Skeletal muscle tissue (tissue), 4 donors: Measurements from ENCODE around the gene IQSEC3. TPM values are rescaled to one million over a fixed set of nuclear protein-coding genes. Genes with fewer than 3 reads are reported as not detected.
"Not testable (repeated sequence)": the region's sequence is repeated elsewhere in the genome, so short reads cannot be mapped to it uniquely, and the experiment has no call there.

Experiments used
- H3K27ac ChIP-seq: one replicate; pipeline ENCODE4 v1.7.0; 2013; ENCODE audit warnings: mild to moderate bottlenecking, low read depth, low read length, inconsistent platforms
- H3K27me3 ChIP-seq, 3 donors: one replicate each; pipeline ENCODE4 v1.7.0; 2013; ENCODE audit warnings: low read length in 3 of 3; ENCODE audit not compliant: control insufficient read depth in 3 of 3, insufficient read depth in 3 of 3
- H3K36me3 ChIP-seq, 3 donors: one replicate each; pipeline ENCODE4 v1.7.0; 2013; ENCODE audit warnings: low read length in 3 of 3; ENCODE audit not compliant: control insufficient read depth in 3 of 3, insufficient read depth in 3 of 3
- H3K4me1 ChIP-seq, 3 donors: one replicate each; pipeline ENCODE4 v1.7.0; 2013; ENCODE audit warnings: low read length in 3 of 3, mild to moderate bottlenecking in 3 of 3; ENCODE audit not compliant: control insufficient read depth in 3 of 3, insufficient read depth in 3 of 3
- H3K4me3 ChIP-seq, 3 donors: one replicate each; pipeline ENCODE4 v1.7.0; 2013; ENCODE audit warnings: low read length in 3 of 3
- H3K9ac ChIP-seq, 3 donors: one replicate each; pipeline ENCODE4 v1.7.0; 2013; ENCODE audit warnings: low read length in 3 of 3, mild to moderate bottlenecking in 3 of 3, moderate library complexity in 2 of 3, low read depth in 1 of 3
- H3K9me3 ChIP-seq, 3 donors: one replicate each; pipeline ENCODE4 v1.7.0; 2013; ENCODE audit warnings: low read length in 3 of 3; ENCODE audit not compliant: control insufficient read depth in 3 of 3
- total RNA-seq: library from RNA; depleted of rRNA; stranded (reverse); fragments of >200 nt; gene quantifications from one replicate; pipeline ENCODE4 v1.2.3, GENCODE V29; 2014
- donor health status: Osteomylitis.

IQSEC3 gene
- total RNA-seq, 1 donor from 2014 or later: 1.0 TPM

DNA sequence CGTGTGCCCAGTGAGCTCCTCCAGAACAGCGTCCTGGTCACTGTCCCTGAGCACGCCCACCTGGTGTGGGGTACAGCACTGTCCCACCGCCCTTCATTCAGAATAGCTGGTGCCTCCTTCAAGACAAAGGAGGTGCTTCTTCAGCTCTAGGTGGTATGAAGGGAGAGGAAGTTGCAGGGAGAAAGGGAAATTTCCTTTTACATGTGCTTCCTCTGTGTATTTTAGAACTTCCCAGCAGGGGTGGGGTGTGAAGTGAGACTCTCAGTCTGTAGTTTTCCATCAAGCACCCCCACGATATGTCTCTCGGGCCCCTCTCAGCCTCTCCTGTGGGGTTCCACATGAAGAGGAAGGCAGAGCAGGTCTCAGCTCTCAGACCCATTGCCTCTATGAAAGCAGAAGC lies 148.5 kb downstream of the IQSEC3 start:
- Histone ChIP-seq H3K4me1 (peaks cover 6 to 12% (median 7%) of the 10 kb centered on the region in 3 donors), H3K36me3 (no peaks in the 10 kb centered on the region), H3K9me3 (no peaks in the 10 kb centered on the region), H3K9ac (no peak overlapping the region), H3K27me3 (peaks cover 20 to 27% (median 21%) of the 10 kb centered on the region in 3 donors), H3K4me3 (no peak overlapping the region), H3K27ac (no peak overlapping the region)

DNA sequence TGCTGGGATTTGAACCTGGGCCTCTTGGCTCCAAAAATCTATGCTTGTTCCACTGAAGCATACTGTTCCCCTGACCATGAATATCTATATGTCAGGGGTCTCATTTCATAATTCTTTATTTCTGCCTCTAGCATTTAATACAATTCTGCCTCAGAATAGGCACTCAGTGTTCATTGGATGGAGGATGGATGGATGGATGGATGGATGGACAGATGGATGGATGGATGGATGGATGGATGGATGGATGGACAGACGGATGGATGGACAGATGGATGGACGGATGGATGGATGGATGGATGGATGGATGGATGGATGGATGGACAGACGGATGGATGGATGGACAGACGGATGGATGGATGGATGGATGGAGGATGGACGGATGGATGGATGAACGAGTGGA lies 150.5 kb downstream of the IQSEC3 start:
- not testable (repeated sequence) for H3K36me3 ChIP-seq, H3K27ac ChIP-seq, H3K9me3 ChIP-seq, H3K4me3 ChIP-seq, H3K9ac ChIP-seq
- peaks cover 20 to 26% (median 21%) of the 10 kb centered on the region in 3 donors for H3K27me3 ChIP-seq
- peaks cover 7 to 12% (median 8%) of the 10 kb centered on the region in 3 donors for H3K4me1 ChIP-seq

DNA sequence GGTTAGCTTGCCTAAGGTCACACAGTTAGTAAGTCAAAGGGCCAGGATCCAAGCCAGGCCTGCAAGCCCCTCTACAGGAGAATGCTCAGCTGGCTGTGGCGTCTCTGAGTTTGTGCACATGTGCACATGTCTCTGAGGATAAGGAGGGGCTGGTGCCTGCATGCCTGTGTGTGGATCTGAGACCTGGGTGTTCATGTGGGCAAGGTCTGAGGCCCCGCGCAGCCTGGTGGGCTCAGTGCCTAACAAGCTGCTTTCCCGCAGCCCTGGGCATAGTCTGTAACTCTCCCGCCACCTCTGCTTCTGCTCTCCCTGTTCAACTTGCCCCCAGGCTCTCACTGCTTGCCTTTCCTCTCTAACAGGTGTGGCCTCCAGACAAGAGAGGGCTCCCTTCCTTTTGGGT lies 151.7 kb downstream of the IQSEC3 start:
- peaks cover 4 to 9% (median 4%) of the 10 kb centered on the region in 3 donors for H3K4me1 ChIP-seq
- peaks cover 10 to 20% (median 17%) of the 10 kb centered on the region in 3 donors for H3K27me3 ChIP-seq
- no peak overlapping the region for H3K9ac ChIP-seq
- no peak overlapping the region for H3K27ac ChIP-seq
- H3K36me3 ChIP-seq: no peaks in the 10 kb centered on the region
- H3K9me3 ChIP-seq: no peaks in the 10 kb centered on the region
- no peak overlapping the region for H3K4me3 ChIP-seq

DNA sequence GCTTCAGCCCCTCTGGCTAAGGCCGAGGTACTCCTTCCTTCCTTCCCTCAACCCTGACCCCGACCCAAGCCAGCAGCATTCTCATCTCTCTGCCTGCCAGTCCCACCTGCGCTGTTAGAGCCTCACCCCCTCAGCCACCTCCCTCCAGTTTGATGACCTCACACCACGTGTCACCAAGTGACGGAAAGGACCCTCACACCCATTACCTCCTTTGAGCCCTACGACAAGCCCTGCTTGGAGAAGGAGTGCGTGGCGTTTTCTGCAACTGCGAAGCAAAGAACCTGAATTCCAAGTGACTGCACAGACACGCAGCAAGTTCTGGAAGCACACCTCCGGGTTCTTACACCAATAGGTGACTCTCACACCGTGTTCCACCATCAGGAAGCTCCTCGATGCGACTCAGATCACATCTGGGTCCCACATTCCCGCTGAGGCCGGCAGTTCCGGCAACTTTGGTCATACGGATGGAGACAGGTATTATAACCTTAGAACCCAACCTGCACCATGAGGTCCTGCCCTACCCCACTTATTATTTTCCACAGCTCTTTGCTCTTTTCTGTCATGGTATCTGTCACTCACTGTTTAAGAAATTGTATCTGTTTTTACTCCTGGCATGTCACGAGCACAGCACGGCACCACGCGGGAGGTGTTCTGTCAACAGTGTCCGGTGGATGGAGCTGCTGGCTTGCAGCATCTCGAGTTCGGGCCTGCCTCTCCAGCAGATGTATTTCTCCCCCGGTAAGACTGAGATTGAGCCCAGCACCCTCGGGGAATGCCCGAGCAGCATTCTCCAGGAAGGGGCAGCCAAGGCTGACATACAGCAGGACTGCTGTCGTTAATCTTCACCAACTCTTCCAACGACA lies 152.4 kb downstream of the IQSEC3 start:
- Histone ChIP-seq H3K27me3 (peaks cover 6 to 13% (median 10%) of the 10 kb centered on the region in 3 donors), H3K4me3 (no peak overlapping the region), H3K27ac (no peak overlapping the region), H3K9me3 (no peaks in the 10 kb centered on the region), H3K4me1 (peaks cover 0 to 2% (median 2%) of the 10 kb centered on the region in 3 donors), H3K36me3 (no peaks in the 10 kb centered on the region), H3K9ac (no peak overlapping the region)

DNA sequence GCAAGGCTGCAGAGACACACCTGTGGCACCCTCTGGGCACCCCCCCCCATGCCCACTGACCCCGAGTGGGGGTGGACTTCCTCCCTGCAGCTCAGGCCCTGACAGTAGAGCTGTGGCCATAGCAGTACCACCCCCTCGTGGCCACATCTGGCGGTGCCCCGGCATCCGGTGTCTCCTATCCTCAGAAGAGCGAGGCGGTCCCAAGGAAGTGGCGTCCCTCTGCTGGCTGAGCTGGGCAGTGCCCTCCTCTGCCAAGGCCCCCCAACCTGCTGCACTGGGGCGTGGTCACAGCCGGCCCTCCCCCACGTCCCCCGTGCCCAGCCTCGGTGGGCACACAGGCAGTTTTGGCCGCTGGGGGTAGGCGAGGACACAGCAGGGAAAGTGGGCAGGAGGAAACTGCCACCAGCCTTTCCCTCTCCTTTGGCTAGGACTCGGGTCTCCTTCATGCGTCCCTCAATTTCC lies 153.4 kb downstream of the IQSEC3 start:
- no peak overlapping the region for H3K9ac ChIP-seq
- no peaks in the 10 kb centered on the region for H3K9me3 ChIP-seq
- no peak overlapping the region for H3K27ac ChIP-seq
- H3K36me3 ChIP-seq: no peaks in the 10 kb centered on the region
- H3K4me1 ChIP-seq: peaks cover 0 to 2% (median 0%) of the 10 kb centered on the region in 3 donors
- H3K4me3 ChIP-seq: no peak overlapping the region
- H3K27me3 ChIP-seq: peaks cover 3 to 9% (median 3%) of the 10 kb centered on the region in 3 donors

DNA sequence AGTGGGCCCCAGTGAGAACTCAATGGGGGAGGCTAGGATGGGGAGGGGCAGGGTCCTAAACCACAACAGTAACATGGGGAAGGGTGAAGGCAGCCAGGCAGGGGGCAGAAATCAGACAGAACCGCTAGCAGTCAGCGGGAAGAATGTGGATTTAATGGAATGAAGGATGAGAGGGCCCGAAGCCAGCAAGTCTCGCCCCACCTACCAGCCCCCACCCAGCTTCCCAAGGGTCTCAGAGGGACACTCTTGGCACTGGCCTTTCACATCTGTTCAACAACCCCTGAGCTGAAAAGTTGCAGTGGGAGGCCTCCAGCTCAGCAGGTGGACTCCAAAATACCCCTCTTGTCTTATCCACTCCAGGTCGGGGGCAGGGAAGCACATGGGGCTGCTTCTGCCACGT lies 153.9 kb downstream of the IQSEC3 start:
- H3K4me1 ChIP-seq: peaks cover 0 to 2% (median 0%) of the 10 kb centered on the region in 3 donors
- peaks cover 3 to 9% (median 3%) of the 10 kb centered on the region in 3 donors for H3K27me3 ChIP-seq
- H3K36me3 ChIP-seq: no peaks in the 10 kb centered on the region
- H3K9me3 ChIP-seq: no peaks in the 10 kb centered on the region
- H3K9ac ChIP-seq: no peak overlapping the region
- H3K4me3 ChIP-seq: no peak overlapping the region
- H3K27ac ChIP-seq: no peak overlapping the region

DNA sequence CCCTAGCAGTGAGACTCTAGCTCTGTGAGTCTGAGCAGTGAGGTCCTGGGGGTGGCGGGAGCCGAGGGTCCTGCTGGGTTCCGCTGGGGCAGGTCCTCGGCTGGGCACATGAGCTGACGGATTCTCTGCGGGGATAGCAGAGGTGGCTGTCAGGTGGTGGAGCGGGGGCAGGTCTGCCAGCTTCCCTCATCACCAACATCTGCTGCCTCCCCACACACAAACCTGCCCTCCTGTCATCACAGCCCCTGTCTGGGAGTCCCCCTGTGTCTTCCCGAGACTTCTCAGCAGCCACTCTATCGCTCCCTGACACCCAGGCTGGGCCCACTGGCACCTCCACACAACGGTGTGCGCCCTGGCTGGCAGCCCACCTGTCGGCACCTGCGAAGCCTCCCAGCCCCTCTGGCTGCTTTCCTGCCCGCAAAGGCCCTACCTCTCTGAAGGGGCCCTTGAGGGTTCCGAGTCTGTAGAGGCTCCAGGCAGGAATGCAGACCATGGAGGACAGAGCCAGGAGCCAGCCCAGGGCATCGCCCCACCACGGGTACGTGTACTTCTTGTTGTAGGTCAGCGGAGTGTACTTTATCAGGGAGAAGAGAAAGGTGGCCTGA lies 154.5 kb downstream of the IQSEC3 start:
- H3K27me3 ChIP-seq: peaks cover 3 to 9% (median 3%) of the 10 kb centered on the region in 3 donors
- no peak overlapping the region for H3K27ac ChIP-seq
- H3K4me1 ChIP-seq: peaks cover 0 to 2% (median 0%) of the 10 kb centered on the region in 3 donors
- no peaks in the 10 kb centered on the region for H3K36me3 ChIP-seq
- H3K9me3 ChIP-seq: no peaks in the 10 kb centered on the region
- H3K9ac ChIP-seq: no peak overlapping the region
- no peak overlapping the region for H3K4me3 ChIP-seq

DNA sequence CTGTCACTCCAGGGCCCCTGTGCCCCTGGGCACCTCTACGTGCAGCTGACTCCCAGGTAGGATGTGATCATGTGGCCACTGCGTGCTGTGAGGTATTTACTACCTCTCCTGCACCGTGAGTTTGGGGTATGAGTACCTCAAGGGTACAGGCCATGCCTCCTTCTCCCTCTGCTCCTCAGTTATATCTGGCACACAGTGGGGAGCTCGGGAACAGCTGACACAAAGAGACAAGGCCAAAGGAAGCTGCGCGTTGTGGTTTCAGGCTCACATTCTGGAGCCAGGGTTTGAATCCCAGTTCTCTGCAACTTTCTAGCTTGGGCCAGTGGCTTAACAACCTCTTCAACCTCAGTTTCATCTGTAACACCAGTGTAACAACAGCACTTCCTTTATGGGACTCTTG lies 155.2 kb downstream of the IQSEC3 start:
- peaks cover 0 to 2% (median 0%) of the 10 kb centered on the region in 3 donors for H3K4me1 ChIP-seq
- no peaks in the 10 kb centered on the region for H3K9me3 ChIP-seq
- no peak overlapping the region for H3K9ac ChIP-seq
- H3K36me3 ChIP-seq: no peaks in the 10 kb centered on the region
- H3K27me3 ChIP-seq: peaks cover 3 to 9% (median 6%) of the 10 kb centered on the region in 3 donors
- H3K4me3 ChIP-seq: no peak overlapping the region
- H3K27ac ChIP-seq: no peak overlapping the region

DNA sequence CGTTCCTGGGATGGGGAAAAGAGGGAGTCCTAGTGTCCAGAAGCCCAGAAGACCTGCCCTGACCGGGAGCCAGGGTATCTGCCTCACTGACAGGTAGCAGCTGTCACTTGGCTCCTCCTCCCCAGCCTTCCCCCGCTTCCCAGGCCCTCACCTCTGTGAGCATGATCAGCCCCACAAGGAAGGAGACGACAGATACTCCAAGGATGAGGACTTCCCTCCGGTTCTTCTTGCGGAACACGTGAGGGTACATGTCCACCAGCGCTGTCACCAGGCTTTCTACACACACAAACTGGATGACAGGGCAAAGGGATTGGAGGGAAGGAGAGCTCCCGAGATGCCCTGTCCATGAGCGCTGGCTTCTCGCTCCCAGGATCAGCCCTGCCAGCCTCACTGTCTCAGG lies 157.3 kb downstream of the IQSEC3 start:
- Histone ChIP-seq H3K4me1 (peaks cover 0 to 2% (median 0%) of the 10 kb centered on the region in 3 donors), H3K27ac (no peak overlapping the region), H3K27me3 (peaks cover 3 to 12% (median 6%) of the 10 kb centered on the region in 3 donors), H3K4me3 (no peak overlapping the region), H3K9me3 (no peaks in the 10 kb centered on the region), H3K9ac (no peak overlapping the region), H3K36me3 (no peaks in the 10 kb centered on the region)

DNA sequence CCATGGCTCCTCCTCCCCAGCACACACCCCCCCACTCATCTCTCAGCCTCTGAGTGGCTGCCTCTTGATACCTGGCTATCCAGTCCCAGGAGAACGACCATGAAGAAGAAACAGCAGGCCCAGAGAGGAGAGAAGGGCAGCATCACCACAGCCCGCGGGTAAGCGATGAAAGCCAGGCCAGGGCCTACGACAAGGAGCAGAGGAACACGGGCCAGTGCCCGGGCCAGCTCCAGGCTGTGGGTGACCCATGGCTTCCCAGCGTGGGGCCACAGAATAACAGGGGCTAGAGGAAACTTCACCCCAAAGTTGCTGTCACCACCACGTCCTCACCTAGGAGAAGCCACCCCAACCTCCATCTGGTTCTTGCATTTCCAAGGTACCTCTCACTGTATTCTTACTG lies 157.8 kb downstream of the IQSEC3 start:
- peaks cover 3 to 12% (median 6%) of the 10 kb centered on the region in 3 donors for H3K27me3 ChIP-seq
- H3K9me3 ChIP-seq: no peaks in the 10 kb centered on the region
- no peak overlapping the region for H3K4me3 ChIP-seq
- H3K36me3 ChIP-seq: no peaks in the 10 kb centered on the region
- H3K4me1 ChIP-seq: peaks cover 0 to 2% (median 0%) of the 10 kb centered on the region in 3 donors
- H3K9ac ChIP-seq: no peak overlapping the region
- H3K27ac ChIP-seq: no peak overlapping the region
